HEK293 (cell line): ENCODE measurements around the gene FLNC.
A peak's percentile ranks its signal among the peaks of the same experiment; 100 is the strongest.

Experiments used
- CTCF ChIA-PET: fragments of 350-600 bp; formaldehyde crosslinking; extraction: SDS; loops from one replicate; lab custom pipeline; 2021; ENCODE audit warnings: antibody characterized with exemption; lab: Yijun Ruan, JAX
- POLR2A ChIA-PET: fragments of 300-600 bp; formaldehyde crosslinking; extraction: SDS; loops from one replicate; lab custom pipeline; 2020; ENCODE audit warnings: antibody characterized with exemption, inconsistent platforms; lab: Yijun Ruan, JAX
- H3K27ac ChIP-seq: fragments of 200-500 bp; sonication (Bioruptor generic); 2 replicates; pipeline ENCODE4 v1.5.1; 2014; ENCODE audit warnings: low read depth, low read length, control low read depth, inconsistent platforms; ENCODE audit errors: extremely low read depth
- H3K36me3 ChIP-seq, 2 experiments: fragments of 200-500 bp in 1 of 2; sonication (Bioruptor generic) in 1 of 2; 1 replicate in 1 of 2; 2 replicates in 1 of 2; pipeline ENCODE4 v1.5.1; 2014 to 2017; ENCODE audit warnings: inconsistent platforms in 2 of 2, low read length in 2 of 2; ENCODE audit not compliant: control insufficient read depth in 2 of 2, insufficient read depth in 1 of 2
- H3K4me1 ChIP-seq: fragments of 200-500 bp; sonication (Bioruptor generic); 2 replicates; pipeline ENCODE4 v1.5.1; 2014; ENCODE audit warnings: mild to moderate bottlenecking, low read length, inconsistent platforms; ENCODE audit not compliant: control insufficient read depth, insufficient read depth
- H3K4me3 ChIP-seq: 2 replicates; pipeline ENCODE4 v1.5.1; 2011; ENCODE audit warnings: low read depth, mild to moderate bottlenecking, control low read depth, low read length, moderate library complexity
- H3K9me3 ChIP-seq: fragments of 200-500 bp; sonication (Bioruptor generic); 2 replicates; pipeline ENCODE4 v1.5.1; 2014; ENCODE audit warnings: low read depth, low read length, inconsistent platforms; ENCODE audit not compliant: control insufficient read depth, insufficient read depth
- GLI4 ChIP-seq: fragments of 450-650 bp; formaldehyde crosslinking; IDR thresholded peaks from 2 replicates; pipeline ENCODE4 v1.5.1; 2016; ENCODE audit warnings: missing biosample characterization, missing genetic modification characterization
- IKZF3 ChIP-seq: fragments of 450-650 bp; IDR thresholded peaks from 2 replicates; pipeline ENCODE4 v1.5.0; 2018; ENCODE audit warnings: missing biosample characterization, mild to moderate bottlenecking, missing genetic modification characterization, moderate library complexity
- KLF10 ChIP-seq: fragments of 450-650 bp; IDR thresholded peaks from 2 replicates; pipeline ENCODE4 v1.5.1; 2018; ENCODE audit warnings: missing biosample characterization, mild to moderate bottlenecking, missing genetic modification characterization
- SP2 ChIP-seq: fragments of 450-650 bp; formaldehyde crosslinking; IDR thresholded peaks from 2 replicates; pipeline ENCODE4 v1.5.1; 2016; ENCODE audit warnings: missing biosample characterization, missing genetic modification characterization
- ZFHX2 ChIP-seq: fragments of 450-650 bp; formaldehyde crosslinking; conservative IDR thresholded peaks from 2 replicates; pipeline ENCODE4 v1.5.1; 2016; ENCODE audit warnings: missing biosample characterization, missing genetic modification characterization
- ZNF391 ChIP-seq: fragments of 450-650 bp; formaldehyde crosslinking; IDR thresholded peaks from 2 replicates; pipeline ENCODE4 v1.5.1; 2016; ENCODE audit warnings: low read depth, missing biosample characterization, missing genetic modification characterization, borderline replicate concordance
- ZNF426 ChIP-seq: fragments of 450-650 bp; formaldehyde crosslinking; IDR thresholded peaks from 2 replicates; pipeline ENCODE4 v1.5.1; 2017; ENCODE audit warnings: missing biosample characterization, missing genetic modification characterization, mild to moderate bottlenecking, inconsistent platforms, moderate library complexity
- ZNF544 ChIP-seq: fragments of 450-650 bp; formaldehyde crosslinking; IDR thresholded peaks from 2 replicates; pipeline ENCODE4 v1.5.0; 2017; ENCODE audit warnings: missing biosample characterization, missing genetic modification characterization
- ZNF561 ChIP-seq: fragments of 450-650 bp; IDR thresholded peaks from 2 replicates; pipeline ENCODE4 v1.5.1; 2018; ENCODE audit warnings: missing biosample characterization, missing genetic modification characterization, borderline replicate concordance
- ZNF777 ChIP-seq: fragments of 450-650 bp; formaldehyde crosslinking; IDR thresholded peaks from 2 replicates; pipeline ENCODE4 v1.5.1; 2017; ENCODE audit warnings: missing biosample characterization, missing genetic modification characterization, borderline replicate concordance
- ZNF792 ChIP-seq: fragments of 450-650 bp; formaldehyde crosslinking; IDR thresholded peaks from 2 replicates; pipeline ENCODE4 v1.5.1; 2016; ENCODE audit warnings: missing biosample characterization, missing genetic modification characterization
- TF ChIP-seq, protein P1 (sequence below): fragments of 450-650 bp; formaldehyde crosslinking; conservative IDR thresholded peaks from 2 replicates; pipeline ENCODE4 v1.5.1; 2016; ENCODE audit warnings: low read depth, missing biosample characterization, missing genetic modification characterization
- TF ChIP-seq, protein P2 (sequence below): fragments of 450-650 bp; formaldehyde crosslinking; IDR thresholded peaks from 2 replicates; pipeline ENCODE4 v1.5.1; 2016; ENCODE audit warnings: missing biosample characterization, missing genetic modification characterization
- TF ChIP-seq, protein P3 (sequence below): fragments of 450-650 bp; formaldehyde crosslinking; IDR thresholded peaks from 2 replicates; pipeline ENCODE4 v1.5.1; 2016; ENCODE audit warnings: missing biosample characterization, missing genetic modification characterization

Gene FLNC

DNA sequence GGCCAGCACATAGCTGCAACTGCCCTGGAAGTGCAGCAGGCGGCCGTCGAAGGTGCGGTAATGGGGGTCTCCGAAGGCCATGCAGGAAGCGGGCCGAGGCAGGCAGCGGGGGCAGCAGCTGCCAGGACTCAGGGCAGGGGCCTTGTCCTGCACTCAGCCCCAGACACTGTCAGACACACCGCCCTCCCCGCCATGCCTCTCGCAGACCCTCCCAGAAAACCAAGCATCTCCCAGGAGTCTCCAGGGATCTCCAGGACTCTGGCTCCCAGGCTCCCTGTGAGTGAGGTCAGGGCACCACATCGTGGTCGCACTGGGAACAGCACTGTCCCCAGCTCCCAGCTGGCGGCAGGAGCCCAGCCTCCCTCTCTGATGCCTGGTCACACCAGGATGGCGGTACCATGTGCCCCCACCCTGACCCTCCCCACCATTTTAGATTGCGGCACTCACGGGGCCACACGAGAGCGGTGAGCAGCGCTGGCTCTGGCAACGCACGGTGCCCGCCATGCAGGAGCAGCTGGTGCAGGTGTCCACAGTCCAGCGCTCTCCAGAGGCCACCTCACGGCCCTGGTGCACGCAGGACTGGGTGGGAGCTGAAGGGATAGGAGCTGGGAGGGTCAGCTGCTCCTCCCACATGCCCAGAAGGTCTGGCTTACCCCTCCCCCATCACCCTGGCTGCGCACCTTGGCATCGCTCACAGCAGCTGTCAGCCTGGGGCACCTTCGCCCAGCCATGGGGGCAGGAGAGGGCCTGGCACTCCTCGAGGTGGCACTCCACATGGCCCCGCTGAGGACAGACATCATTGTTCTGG, 49.9 kb downstream of the FLNC start (continued):
- TF ChIP-seq, protein P1, sequence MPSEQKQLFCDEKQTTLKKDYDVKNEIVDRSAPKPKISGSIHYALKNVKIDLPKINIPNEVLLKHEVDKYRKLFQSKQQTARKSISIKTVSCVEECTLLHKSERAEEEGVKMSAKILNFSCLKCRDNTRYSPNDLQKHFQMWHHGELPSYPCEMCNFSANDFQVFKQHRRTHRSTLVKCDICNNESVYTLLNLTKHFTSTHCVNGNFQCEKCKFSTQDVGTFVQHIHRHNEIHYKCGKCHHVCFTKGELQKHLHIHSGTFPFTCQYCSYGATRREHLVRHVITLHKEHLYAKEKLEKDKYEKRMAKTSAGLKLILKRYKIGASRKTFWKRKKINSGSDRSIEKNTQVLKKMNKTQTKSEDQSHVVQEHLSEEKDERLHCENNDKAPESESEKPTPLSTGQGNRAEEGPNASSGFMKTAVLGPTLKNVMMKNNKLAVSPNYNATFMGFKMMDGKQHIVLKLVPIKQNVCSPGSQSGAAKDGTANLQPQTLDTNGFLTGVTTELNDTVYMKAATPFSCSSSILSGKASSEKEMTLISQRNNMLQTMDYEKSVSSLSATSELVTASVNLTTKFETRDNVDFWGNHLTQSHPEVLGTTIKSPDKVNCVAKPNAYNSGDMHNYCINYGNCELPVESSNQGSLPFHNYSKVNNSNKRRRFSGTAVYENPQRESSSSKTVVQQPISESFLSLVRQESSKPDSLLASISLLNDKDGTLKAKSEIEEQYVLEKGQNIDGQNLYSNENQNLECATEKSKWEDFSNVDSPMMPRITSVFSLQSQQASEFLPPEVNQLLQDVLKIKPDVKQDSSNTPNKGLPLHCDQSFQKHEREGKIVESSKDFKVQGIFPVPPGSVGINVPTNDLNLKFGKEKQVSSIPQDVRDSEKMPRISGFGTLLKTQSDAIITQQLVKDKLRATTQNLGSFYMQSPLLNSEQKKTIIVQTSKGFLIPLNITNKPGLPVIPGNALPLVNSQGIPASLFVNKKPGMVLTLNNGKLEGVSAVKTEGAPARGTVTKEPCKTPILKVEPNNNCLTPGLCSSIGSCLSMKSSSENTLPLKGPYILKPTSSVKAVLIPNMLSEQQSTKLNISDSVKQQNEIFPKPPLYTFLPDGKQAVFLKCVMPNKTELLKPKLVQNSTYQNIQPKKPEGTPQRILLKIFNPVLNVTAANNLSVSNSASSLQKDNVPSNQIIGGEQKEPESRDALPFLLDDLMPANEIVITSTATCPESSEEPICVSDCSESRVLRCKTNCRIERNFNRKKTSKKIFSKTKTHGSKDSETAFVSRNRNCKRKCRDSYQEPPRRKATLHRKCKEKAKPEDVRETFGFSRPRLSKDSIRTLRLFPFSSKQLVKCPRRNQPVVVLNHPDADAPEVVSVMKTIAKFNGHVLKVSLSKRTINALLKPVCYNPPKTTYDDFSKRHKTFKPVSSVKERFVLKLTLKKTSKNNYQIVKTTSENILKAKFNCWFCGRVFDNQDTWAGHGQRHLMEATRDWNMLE (tag by site-specific recombination) = no peak
- TF ChIP-seq, protein P2, sequence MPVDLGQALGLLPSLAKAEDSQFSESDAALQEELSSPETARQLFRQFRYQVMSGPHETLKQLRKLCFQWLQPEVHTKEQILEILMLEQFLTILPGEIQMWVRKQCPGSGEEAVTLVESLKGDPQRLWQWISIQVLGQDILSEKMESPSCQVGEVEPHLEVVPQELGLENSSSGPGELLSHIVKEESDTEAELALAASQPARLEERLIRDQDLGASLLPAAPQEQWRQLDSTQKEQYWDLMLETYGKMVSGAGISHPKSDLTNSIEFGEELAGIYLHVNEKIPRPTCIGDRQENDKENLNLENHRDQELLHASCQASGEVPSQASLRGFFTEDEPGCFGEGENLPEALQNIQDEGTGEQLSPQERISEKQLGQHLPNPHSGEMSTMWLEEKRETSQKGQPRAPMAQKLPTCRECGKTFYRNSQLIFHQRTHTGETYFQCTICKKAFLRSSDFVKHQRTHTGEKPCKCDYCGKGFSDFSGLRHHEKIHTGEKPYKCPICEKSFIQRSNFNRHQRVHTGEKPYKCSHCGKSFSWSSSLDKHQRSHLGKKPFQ (tag by site-specific recombination) = no peak
- TF ChIP-seq ZFHX2 (tag by site-specific recombination) (no peak), ZNF426 (no peak), ZNF561 (tag by site-specific recombination) (no peak), ZNF777 (tag by site-specific recombination) (no peak), ZNF391 (tag by site-specific recombination) (no peak), IKZF3 (peak; percentile 98), ZNF792 (tag by site-specific recombination) (no peak), KLF10 (tag by site-specific recombination) (no peak), SP2 (tag by site-specific recombination) (no peak), GLI4 (0 out of 2 replicates have a peak, but pooled peaks have one; percentile 13)
- TF ChIP-seq, protein P3, sequence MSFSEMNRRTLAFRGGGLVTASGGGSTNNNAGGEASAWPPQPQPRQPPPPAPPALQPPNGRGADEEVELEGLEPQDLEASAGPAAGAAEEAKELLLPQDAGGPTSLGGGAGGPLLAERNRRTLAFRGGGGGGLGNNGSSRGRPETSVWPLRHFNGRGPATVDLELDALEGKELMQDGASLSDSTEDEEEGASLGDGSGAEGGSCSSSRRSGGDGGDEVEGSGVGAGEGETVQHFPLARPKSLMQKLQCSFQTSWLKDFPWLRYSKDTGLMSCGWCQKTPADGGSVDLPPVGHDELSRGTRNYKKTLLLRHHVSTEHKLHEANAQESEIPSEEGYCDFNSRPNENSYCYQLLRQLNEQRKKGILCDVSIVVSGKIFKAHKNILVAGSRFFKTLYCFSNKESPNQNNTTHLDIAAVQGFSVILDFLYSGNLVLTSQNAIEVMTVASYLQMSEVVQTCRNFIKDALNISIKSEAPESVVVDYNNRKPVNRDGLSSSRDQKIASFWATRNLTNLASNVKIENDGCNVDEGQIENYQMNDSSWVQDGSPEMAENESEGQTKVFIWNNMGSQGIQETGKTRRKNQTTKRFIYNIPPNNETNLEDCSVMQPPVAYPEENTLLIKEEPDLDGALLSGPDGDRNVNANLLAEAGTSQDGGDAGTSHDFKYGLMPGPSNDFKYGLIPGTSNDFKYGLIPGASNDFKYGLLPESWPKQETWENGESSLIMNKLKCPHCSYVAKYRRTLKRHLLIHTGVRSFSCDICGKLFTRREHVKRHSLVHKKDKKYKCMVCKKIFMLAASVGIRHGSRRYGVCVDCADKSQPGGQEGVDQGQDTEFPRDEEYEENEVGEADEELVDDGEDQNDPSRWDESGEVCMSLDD (tag by site-specific recombination) = no peak
- TF ChIP-seq, all 188 proteins: peak for 15

DNA sequence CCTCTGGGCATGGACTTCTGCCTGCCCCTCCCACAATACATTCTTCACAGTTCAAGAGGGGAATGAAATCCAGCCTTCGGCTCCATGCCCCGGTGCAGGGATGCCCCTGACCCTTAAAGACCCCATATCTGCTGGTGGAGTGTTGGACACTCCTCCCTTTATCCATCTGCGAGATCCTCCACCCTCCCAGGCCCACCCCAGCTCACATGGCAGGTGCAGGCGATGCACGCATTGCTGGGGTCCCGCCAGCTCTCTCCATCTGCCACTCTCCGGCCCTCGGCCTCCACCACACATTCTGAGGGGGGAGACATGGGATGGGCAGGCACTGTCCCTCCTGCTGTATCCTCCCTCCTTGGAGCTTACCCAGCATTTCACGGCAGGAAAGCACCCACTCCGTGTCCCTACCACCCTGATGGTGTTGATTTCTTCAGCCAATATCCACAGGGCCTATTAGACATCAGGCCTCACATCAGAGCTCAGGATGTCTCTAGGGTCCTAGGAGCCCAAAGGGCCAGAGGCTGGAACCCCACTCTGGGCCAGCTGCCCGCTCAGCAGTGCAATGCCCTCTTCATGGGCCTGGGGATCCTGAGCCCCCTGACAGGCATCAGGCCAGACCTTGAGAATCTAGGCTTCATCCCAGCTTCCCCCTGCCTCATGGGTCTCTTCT, 50.7 kb downstream of the FLNC start:
- H3K4me1 ChIP-seq = no peaks in the 10 kb centered on the region
- no peak overlapping the region for H3K27ac ChIP-seq
- CTCF ChIA-PET = interaction anchor here (0.5 to 7.0 kb wide), 18 partner anchors 9 to 658 kb away, joined by 3 to 85 read pairs (median 5); partner anchors contain the start of gene ATP6V1F
- H3K4me3 ChIP-seq = no peak overlapping the region
- POLR2A ChIA-PET = interaction anchor here (1.6 kb wide), 1 partner anchor 18 kb away, joined by 6 read pairs; the partner anchor contains the start of gene ATP6V1F
- no peaks in the 10 kb centered on the region for H3K36me3 ChIP-seq
- H3K9me3 ChIP-seq = no peaks in the 10 kb centered on the region
- TF ChIP-seq ZNF544 (tag by site-specific recombination) = no peak
